Esophagus muscularis mucosa (tissue), 3 donors: ENCODE measurements around the gene ETFA.

ENCODE experiments used
- POLR2A ChIP-seq: fragments of 450-650 bp; IDR thresholded peaks from one replicate; pipeline ENCODE4 v1.6.1; 2017; ENCODE audit warnings: antibody characterized with exemption, moderate library complexity, mild to moderate bottlenecking, low read depth
- TF ChIP-seq, protein P1 (sequence below), 3 experiments: fragments of 200-600 bp in 2 of 3; fragments of 450-650 bp in 1 of 3; sonication (generic) in 2 of 3; IDR thresholded peaks; one replicate each; pipeline ENCODE4 v1.5.1; 2017 to 2019; ENCODE audit warnings: antibody characterized with exemption in 3 of 3, mild to moderate bottlenecking in 2 of 3, moderate library complexity in 1 of 3

DNA sequence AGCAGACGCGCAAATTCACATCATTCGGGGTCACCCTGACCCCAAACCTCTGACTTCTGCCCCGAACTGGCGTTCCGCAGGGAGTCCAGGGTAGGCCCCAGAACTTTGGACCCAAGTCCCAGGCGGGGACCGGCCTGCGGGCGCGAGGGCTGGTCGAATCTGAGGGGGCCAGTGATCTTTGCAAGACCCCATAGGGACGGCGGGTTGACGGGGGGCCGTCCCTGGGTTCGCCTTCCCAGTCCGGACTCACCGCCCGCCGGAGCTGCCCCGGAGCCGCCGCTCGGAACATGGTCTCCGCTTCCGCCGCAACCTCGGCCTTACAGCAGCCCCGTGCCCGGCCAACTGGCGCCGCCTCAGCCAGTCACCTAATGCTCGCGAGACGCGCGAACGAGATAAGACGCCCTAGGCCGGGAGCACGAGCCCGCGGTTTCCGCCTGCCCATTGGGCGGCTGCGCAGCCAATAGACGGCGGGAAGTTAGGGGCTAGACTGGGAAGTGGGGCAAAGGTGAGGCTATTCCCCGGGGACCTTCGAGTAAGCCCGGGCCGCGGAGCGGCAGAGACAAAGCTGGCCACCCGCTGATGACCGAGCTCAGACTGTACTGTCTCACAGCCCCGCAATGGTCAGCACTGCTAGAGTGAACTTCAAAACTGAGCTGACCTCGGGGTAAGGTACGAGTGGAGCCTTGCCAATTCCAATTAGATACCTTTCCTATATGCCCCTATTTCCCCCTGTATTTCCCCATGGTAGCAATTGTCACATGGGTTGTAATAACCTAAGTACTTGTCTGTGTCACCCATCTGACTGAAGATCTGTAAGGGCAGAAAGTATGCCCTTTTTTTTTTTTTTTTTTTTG, at the start of gene ETFA:
- TF ChIP-seq, protein P1, sequence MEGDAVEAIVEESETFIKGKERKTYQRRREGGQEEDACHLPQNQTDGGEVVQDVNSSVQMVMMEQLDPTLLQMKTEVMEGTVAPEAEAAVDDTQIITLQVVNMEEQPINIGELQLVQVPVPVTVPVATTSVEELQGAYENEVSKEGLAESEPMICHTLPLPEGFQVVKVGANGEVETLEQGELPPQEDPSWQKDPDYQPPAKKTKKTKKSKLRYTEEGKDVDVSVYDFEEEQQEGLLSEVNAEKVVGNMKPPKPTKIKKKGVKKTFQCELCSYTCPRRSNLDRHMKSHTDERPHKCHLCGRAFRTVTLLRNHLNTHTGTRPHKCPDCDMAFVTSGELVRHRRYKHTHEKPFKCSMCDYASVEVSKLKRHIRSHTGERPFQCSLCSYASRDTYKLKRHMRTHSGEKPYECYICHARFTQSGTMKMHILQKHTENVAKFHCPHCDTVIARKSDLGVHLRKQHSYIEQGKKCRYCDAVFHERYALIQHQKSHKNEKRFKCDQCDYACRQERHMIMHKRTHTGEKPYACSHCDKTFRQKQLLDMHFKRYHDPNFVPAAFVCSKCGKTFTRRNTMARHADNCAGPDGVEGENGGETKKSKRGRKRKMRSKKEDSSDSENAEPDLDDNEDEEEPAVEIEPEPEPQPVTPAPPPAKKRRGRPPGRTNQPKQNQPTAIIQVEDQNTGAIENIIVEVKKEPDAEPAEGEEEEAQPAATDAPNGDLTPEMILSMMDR (IDR thresholded peaks at IDR 0.05): no peak
- peak; percentile 87 for TF ChIP-seq POLR2A
